Measurements from ENCODE around the gene TPRKB.
"Not testable (repeated sequence)": the region's sequence is repeated elsewhere in the genome, so short reads cannot be mapped to it uniquely, and the experiment has no call there.

Gene TPRKB

GRCh38 chr2:73690372-73691088, 46.6 kb downstream of the TPRKB start:
- peak; percentile 71 for TF ChIP-seq CTCF (IDR thresholded peaks at IDR 0.05; ENCODE audit: low read depth, low read length, missing control alignments)
- not testable (repeated sequence) for DNase-seq (ENCODE audit: extremely low read depth, low read depth); H3K4me3 ChIP-seq (replicated peaks; ENCODE audit: low read depth, low read length)

GRCh38 chr2:73688494-73688893, 48.7 kb downstream of the TPRKB start:
- not testable (repeated sequence) for H3K4me3 ChIP-seq (replicated peaks; ENCODE audit: low read depth, low read length); DNase-seq (ENCODE audit: extremely low read depth, low read depth)

DNA sequence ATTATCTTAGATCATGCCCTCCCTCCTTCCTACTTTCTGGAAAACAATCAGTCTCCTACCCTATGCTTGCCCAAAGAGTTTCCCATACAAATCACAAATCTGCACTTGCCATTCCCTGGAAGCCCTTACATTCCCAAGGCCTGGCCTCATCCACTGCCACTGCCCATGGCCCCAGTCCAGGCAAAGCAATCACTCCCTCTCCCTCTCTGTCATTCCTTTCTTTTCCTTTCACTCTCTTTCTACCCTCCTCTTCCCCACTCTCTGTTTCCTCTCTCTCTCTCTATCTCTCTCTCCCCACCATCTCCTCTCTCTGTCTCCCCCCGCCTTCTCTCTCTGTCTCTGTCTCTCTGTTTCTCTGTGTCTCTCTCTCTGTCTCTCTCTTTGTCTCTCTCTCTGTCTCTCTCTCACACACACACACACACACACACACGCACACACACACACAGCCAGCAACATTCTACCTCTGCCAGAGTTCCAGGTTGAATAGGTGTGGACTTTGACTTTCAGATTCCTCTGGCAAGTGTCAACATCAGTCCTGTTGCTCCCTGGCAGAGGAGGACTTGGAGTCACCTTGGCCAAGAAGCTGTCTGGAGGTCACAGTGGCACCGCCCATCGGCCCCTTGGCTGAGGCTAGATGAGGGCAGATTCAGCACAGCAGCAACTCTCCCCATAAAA, 51.2 kb downstream of the TPRKB start:
- H3K4me3 ChIP-seq (replicated peaks; ENCODE audit: low read depth, low read length): no peak overlapping the region
- TF ChIP-seq CTCF (IDR thresholded peaks at IDR 0.05; ENCODE audit: low read depth, low read length, missing control alignments): no peak
- no peak for DNase-seq (ENCODE audit: extremely low read depth, low read depth)

GRCh38 chr2:73684905-73685304, 52.2 kb downstream of the TPRKB start:
- DNase-seq (ENCODE audit: extremely low read depth, low read depth); H3K4me3 ChIP-seq (replicated peaks; ENCODE audit: low read depth, low read length): not testable (repeated sequence)

DNA sequence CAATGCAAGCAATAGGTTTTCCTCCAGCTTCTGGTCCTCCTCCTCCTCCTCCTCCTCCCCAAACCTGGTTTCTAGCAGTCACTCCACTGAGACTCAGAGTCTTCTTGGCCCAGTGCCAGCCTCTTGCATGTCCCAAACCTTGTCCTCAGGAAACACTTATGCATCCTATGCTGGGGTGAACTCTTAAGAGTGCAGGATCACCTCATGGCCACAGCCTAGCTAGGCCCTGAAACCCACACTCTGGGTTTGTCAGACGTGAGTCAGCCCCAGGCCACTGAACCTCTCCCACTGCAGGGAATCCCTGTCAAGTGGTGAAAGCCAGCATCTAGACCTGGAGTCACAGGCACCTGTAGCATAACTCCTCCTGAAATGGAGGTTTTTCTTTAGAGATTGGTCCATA, 52.8 kb downstream of the TPRKB start:
- not testable (repeated sequence) for DNase-seq (ENCODE audit: extremely low read depth, low read depth); H3K4me3 ChIP-seq (replicated peaks; ENCODE audit: low read depth, low read length)

GRCh38 chr2:73679951-73680571, 57.1 kb downstream of the TPRKB start:
- not testable (repeated sequence) for H3K4me3 ChIP-seq (replicated peaks; ENCODE audit: low read depth, low read length); DNase-seq (ENCODE audit: extremely low read depth, low read depth)
- TF ChIP-seq CTCF (IDR thresholded peaks at IDR 0.05; ENCODE audit: low read depth, low read length, missing control alignments): peak; percentile 60

All from HFF-Myc (cell line).